Epithelial cell of proximal tubule (primary cell): ENCODE measurements around the gene ABHD12B. TPM values are rescaled to one million over a fixed set of nuclear protein-coding genes. Genes with fewer than 3 reads are reported as not detected.
"Not testable (repeated sequence)": the region's sequence is repeated elsewhere in the genome, so short reads cannot be mapped to it uniquely, and the experiment has no call there.

Source experiments
- DNase-seq: peaks from one replicate; pipeline ENCODE4 v3.0.0-alpha.2; 2011; ENCODE audit warnings: low read depth
- H3K4me3 ChIP-seq: 2 replicates; pipeline ENCODE4 v1.5.1; 2011; ENCODE audit warnings: low read depth, mild to moderate bottlenecking, low read length
- total RNA-seq: library from RNA; depleted of rRNA; stranded (reverse); fragments of >200 nt; gene quantifications from 2 replicates; pipeline ENCODE4 v1.2.3, GENCODE V29; 2015
- TF ChIP-seq, protein P1 (sequence below): conservative IDR thresholded peaks from 2 replicates; pipeline ENCODE4 v1.5.1; 2012; ENCODE audit warnings: low read depth, mild to moderate bottlenecking, low read length

ABHD12B gene
- total RNA-seq, 1 donor from 2014 or later: not detected

DNA sequence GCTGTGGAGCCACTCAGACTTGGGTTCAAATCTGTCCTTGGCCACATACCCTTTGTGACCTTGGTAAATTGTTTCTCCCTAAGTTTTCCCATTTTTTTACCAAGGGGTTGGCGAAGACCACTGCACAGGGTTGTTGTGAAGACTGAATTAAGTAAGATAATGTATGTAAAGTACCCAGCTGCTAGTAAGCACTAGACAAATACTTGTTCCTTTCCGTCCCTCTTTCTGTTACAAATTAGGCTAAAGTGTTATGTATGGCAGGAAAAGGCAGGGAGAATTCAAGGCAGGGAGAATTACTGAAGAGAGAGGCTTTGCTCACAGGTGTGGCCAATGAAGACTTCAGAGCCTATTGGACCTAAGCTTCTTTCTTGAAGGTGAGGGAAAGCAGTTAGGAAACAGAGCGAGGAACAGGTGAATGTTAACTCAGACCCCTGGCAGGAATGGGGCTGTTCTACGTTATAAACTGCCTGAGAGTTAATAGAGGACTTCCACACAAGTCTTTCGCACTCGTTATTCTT lies 25.9 kb downstream of the ABHD12B start:
- no peak for DNase-seq
- TF ChIP-seq, protein P1, sequence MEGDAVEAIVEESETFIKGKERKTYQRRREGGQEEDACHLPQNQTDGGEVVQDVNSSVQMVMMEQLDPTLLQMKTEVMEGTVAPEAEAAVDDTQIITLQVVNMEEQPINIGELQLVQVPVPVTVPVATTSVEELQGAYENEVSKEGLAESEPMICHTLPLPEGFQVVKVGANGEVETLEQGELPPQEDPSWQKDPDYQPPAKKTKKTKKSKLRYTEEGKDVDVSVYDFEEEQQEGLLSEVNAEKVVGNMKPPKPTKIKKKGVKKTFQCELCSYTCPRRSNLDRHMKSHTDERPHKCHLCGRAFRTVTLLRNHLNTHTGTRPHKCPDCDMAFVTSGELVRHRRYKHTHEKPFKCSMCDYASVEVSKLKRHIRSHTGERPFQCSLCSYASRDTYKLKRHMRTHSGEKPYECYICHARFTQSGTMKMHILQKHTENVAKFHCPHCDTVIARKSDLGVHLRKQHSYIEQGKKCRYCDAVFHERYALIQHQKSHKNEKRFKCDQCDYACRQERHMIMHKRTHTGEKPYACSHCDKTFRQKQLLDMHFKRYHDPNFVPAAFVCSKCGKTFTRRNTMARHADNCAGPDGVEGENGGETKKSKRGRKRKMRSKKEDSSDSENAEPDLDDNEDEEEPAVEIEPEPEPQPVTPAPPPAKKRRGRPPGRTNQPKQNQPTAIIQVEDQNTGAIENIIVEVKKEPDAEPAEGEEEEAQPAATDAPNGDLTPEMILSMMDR: no peak
- H3K4me3 ChIP-seq: no peak overlapping the region

- TF ChIP-seq, protein P1: no peak
- no peak for DNase-seq
- H3K4me3 ChIP-seq: no peak overlapping the region
Measured at GRCh38 chr14:50901361-50901760, 29.5 kb downstream of the ABHD12B start.

GRCh38 chr14:50904719-50905118 lies 32.9 kb downstream of the ABHD12B start:
- no peak overlapping the region for H3K4me3 ChIP-seq
- no peak for DNase-seq
- TF ChIP-seq, protein P1: no peak

DNA sequence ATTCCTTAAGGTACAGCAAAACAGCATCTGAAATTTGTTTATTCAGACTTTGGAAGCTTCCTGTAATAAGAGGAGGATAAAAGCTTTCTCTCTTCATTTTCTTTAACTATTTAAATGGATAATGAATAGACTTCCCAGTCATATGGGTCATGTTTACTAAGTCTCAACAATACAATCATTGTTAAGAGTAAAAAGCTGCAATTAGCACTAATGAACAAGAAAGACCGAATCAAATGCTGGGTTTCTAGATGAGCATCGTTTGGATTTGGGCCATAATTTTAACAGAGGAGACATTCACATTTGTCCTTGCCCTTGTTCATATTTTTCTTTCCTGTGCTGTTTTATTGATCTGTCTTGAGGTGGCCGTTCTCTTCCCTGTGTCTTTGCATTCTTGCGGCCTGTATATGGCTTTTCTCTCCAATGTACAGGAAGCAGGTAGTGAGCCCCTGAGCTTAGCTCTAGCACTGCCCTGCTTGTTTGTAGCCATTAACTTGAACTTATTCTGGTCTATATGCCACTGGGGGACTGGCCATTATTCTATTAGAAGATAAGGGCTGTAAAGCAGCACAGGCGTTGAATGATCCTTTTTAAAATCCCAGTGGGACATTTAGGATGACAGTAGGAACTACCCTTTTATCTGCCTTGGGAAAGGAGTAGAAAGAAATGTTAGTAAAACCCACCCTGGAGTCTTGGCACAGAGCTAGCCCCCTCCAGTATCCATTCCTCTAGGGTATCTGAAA lies 34.6 kb downstream of the ABHD12B start:
- H3K4me3 ChIP-seq: no peak overlapping the region
- TF ChIP-seq, protein P1: no peak
- DNase-seq: no peak

- no peak for DNase-seq
- no peak overlapping the region for H3K4me3 ChIP-seq
- TF ChIP-seq, protein P1: no peak
Measured at GRCh38 chr14:50910495-50911420, 38.9 kb downstream of the ABHD12B start.

- no peak for DNase-seq
- TF ChIP-seq, protein P1: no peak
- no peak overlapping the region for H3K4me3 ChIP-seq
Measured at GRCh38 chr14:50917449-50917848, 45.6 kb downstream of the ABHD12B start.

- H3K4me3 ChIP-seq, DNase-seq: not testable (repeated sequence)
Measured at GRCh38 chr14:50919524-50919923, 47.7 kb downstream of the ABHD12B start.
